ENCODE data around the gene OPN1MW3.
"Not testable (repeated sequence)": the region's sequence is repeated elsewhere in the genome, so short reads cannot be mapped to it uniquely, and the experiment has no call there.

- not testable (repeated sequence) for TF ChIP-seq CTCF, POLR2A, EP300 (IDR thresholded peaks at IDR 0.05)
These were observed 9.9 kb upstream of the OPN1MW3 start for GRCh38 chrX:154247377-154248045.

Measured in stomach (tissue), 4 donors.